GM23248 (cell line): Measurements from ENCODE around the gene MKS1. TPM values are rescaled to one million over a fixed set of nuclear protein-coding genes. Genes with fewer than 3 reads are reported as not detected.

Experiments
- DNase-seq: peaks from one replicate; pipeline ENCODE4 v3.0.0-alpha.2; 2015
- H2AFZ ChIP-seq: fragments of 200-600 bp; sonication (generic); 2 replicates; pipeline ENCODE4 v1.6.1; 2016; ENCODE audit warnings: antibody characterized with exemption
- H3F3A ChIP-seq: fragments of 200-600 bp; sonication (generic); 2 replicates; pipeline ENCODE4 v1.6.1; 2016; ENCODE audit warnings: mild to moderate bottlenecking, antibody characterized with exemption, mixed run types; ENCODE audit not compliant: insufficient read depth
- H3K27ac ChIP-seq: fragments of 200-600 bp; sonication (generic); 2 replicates; pipeline ENCODE4 v1.5.1; 2016; ENCODE audit warnings: mild to moderate bottlenecking
- H3K27me3 ChIP-seq: fragments of 200-600 bp; sonication (generic); replicated peaks from 2 replicates; pipeline ENCODE4 v1.6.1; 2016; ENCODE audit warnings: mild to moderate bottlenecking; ENCODE audit not compliant: insufficient read depth
- H3K36me3 ChIP-seq: fragments of 200-600 bp; sonication (generic); 2 replicates; pipeline ENCODE4 v1.6.1; 2016; ENCODE audit warnings: low read depth, mild to moderate bottlenecking
- H3K4me1 ChIP-seq: fragments of 200-600 bp; sonication (generic); 2 replicates; pipeline ENCODE4 v1.6.1; 2016; ENCODE audit warnings: mild to moderate bottlenecking; ENCODE audit not compliant: insufficient read depth
- H3K4me2 ChIP-seq: fragments of 200-600 bp; sonication (generic); one replicate; pipeline ENCODE4 v1.6.1; 2016; ENCODE audit warnings: mild to moderate bottlenecking; ENCODE audit not compliant: unreplicated experiment
- H3K4me3 ChIP-seq: fragments of 200-600 bp; sonication (generic); 2 replicates; pipeline ENCODE4 v1.5.1; 2016; ENCODE audit warnings: mild to moderate bottlenecking
- H3K79me2 ChIP-seq: fragments of 200-600 bp; sonication (generic); 2 replicates; pipeline ENCODE4 v1.6.1; 2016; ENCODE audit warnings: mild to moderate bottlenecking; ENCODE audit not compliant: insufficient read depth
- H3K9ac ChIP-seq: fragments of 200-600 bp; sonication (generic); 2 replicates; pipeline ENCODE4 v1.6.1; 2016; ENCODE audit warnings: mild to moderate bottlenecking
- H3K9me2 ChIP-seq: fragments of 200-600 bp; sonication (generic); 2 replicates; pipeline ENCODE4 v1.6.1; 2016; ENCODE audit warnings: mixed run types, mild to moderate bottlenecking, moderate library complexity; ENCODE audit not compliant: insufficient read depth
- H3K9me3 ChIP-seq: fragments of 200-600 bp; sonication (generic); one replicate; pipeline ENCODE4 v1.6.1; 2017; ENCODE audit warnings: low read depth
- H4K20me1 ChIP-seq: fragments of 200-600 bp; sonication (generic); 2 replicates; pipeline ENCODE4 v1.6.0; 2016; ENCODE audit not compliant: insufficient read depth
- EZH2 ChIP-seq: fragments of 200-600 bp; sonication (generic); IDR thresholded peaks from 2 replicates; pipeline ENCODE4 v1.6.1; 2018; ENCODE audit warnings: antibody characterized with exemption, mild to moderate bottlenecking; ENCODE audit not compliant: insufficient read depth, poor library complexity, severe bottlenecking
- EZH2phosphoT487 ChIP-seq: fragments of 200-600 bp; sonication (generic); IDR thresholded peaks from 2 replicates; pipeline ENCODE4 v1.6.1; 2018; ENCODE audit warnings: antibody characterized with exemption, moderate library complexity, mild to moderate bottlenecking, low read depth; ENCODE audit not compliant: insufficient read depth
- WGBS, 2 experiments: methylation state at CpG; one replicate each; pipeline ENCODE4 v1.1.6; 2015 to 2017; ENCODE audit warnings: low lambda C conversion rate in 2 of 2, low coverage in 1 of 2; ENCODE audit errors: missing lambda C conversion rate in 2 of 2; 5-methylcytosine and 5-hydroxymethylcytosine counted together
- in situ Hi-C: fragments of 300-500 bp; cut with MboI; formaldehyde crosslinking; loops from 2 replicates; pipeline ENCODE4 v1.15.0; 2020
- polyA plus RNA-seq: library from polyadenylated mRNA; unstranded; fragments of >200 nt; fragmentation: Nextera tagmentation; extraction: Ambion mirVana; gene quantifications from 2 replicates; pipeline ENCODE4 v1.2.1, GENCODE V29; 2016
- total RNA-seq: library from RNA; depleted of rRNA; stranded (reverse); fragments of >200 nt; shearing (Covaris generic); gene quantifications from 2 replicates; pipeline ENCODE4 v1.2.3, GENCODE V29; 2014

The MKS1 gene
- total and polyA plus RNA-seq, 2 experiments from 2014 or later, result 14.1 to 15.3 TPM

DNA sequence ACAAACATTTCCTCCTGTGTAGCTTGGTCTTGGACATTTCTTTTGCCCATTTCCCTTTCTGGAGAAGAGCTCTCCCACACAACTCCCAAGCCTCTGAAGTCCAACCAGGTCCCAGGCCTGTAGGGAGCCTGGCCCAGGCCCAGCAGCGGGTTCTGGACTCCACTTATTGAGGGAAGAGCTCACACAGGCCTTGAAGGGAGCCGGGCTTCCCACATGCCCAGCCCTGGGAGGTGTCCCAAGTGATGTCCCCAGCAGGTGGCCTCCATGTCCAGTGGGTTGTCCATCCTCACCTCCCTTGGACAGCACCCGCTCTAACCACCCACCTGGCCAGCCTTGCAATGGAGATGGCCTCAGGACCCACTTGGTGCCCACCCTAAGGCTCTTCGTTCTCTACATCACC is 32.5 kb downstream of the MKS1 start:
- no peaks in the 10 kb centered on the region for H3K79me2 ChIP-seq
- in situ Hi-C loops, result no loop called here
- no peak overlapping the region for H3K9ac ChIP-seq
- no peaks in the 10 kb centered on the region for H3K36me3 ChIP-seq
- H3K4me3 ChIP-seq, result no peak overlapping the region
- H3K27ac ChIP-seq, result no peak overlapping the region
- H4K20me1 ChIP-seq, result no peaks in the 10 kb centered on the region
- WGBS, 2 experiments, result 18 to 23% methylated on average over 3 to 4 of the region's 4 CpGs
- no peaks in the 10 kb centered on the region for H3K9me3 ChIP-seq
- H3K9me2 ChIP-seq, result no peaks in the 10 kb centered on the region
- H3K4me2 ChIP-seq, result no peak overlapping the region
- H2AFZ ChIP-seq, result no peak overlapping the region
- no peak for DNase-seq
- 0 out of 2 replicates have a peak, but pooled peaks cover 4% of the 10 kb centered on the region for H3K4me1 ChIP-seq
- H3K27me3 ChIP-seq, result no peaks in the 10 kb centered on the region; the same call in none of the 2 replicates
- no peaks in the 10 kb centered on the region for H3F3A ChIP-seq
- TF ChIP-seq EZH2phosphoT487 (no peak), EZH2 (no peak)

DNA sequence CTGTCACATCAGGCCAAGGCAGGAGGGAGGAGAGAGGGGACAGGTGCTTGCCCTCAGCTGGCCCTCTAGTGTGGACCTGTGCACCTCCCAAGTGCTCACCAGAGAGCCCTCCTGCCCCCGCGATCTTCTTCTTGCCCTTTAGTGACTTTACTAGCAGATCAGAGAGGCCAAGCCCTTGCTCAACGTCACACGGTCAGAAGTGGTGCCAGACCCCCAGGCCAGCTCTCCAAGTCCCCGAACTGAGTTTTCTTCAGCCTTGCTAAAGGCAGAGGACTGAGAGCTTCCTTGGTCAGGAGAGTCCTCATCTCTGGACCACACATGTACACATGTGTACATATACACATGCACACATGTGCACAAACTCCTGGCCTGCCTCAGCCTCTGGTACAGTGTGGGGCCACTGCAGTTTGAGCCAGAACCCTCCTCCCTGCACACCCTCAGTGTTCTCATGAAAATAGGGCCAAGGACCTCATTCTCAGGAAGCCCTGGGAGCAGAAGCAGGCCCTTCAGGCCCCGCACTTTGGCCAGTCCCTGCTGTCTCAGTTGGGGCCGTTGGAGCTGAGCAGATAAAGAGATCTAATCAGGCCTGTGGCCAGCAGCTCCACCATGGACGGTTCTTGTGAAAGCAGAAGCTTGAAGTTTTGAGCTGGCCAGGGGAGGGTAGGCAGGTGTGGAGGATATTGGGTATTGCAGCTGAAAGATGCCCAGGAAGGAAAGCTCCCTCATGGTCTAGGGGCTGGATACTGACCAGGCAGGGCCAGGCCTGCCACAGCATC is 33.9 kb downstream of the MKS1 start:
- no peak for TF ChIP-seq EZH2phosphoT487
- no peak for TF ChIP-seq EZH2
- DNase-seq, result no peak
- Histone ChIP-seq H3K4me1 (0 out of 2 replicates have a peak, but pooled peaks cover 3% of the 10 kb centered on the region), H4K20me1 (no peaks in the 10 kb centered on the region), H3K27ac (no peak overlapping the region), H3K27me3 (no peaks in the 10 kb centered on the region; the same call in 1 of the 2 replicates), H2AFZ (no peak overlapping the region), H3K9me2 (no peaks in the 10 kb centered on the region), H3K36me3 (no peaks in the 10 kb centered on the region), H3F3A (no peaks in the 10 kb centered on the region), H3K4me3 (no peak overlapping the region), H3K79me2 (no peaks in the 10 kb centered on the region), H3K9ac (no peak overlapping the region), H3K9me3 (no peaks in the 10 kb centered on the region), H3K4me2 (no peak overlapping the region)
- in situ Hi-C loops, result no loop called here
- 57 to 58% methylated on average over 7 to 8 of the region's 8 CpGs for WGBS, 2 experiments

DNA sequence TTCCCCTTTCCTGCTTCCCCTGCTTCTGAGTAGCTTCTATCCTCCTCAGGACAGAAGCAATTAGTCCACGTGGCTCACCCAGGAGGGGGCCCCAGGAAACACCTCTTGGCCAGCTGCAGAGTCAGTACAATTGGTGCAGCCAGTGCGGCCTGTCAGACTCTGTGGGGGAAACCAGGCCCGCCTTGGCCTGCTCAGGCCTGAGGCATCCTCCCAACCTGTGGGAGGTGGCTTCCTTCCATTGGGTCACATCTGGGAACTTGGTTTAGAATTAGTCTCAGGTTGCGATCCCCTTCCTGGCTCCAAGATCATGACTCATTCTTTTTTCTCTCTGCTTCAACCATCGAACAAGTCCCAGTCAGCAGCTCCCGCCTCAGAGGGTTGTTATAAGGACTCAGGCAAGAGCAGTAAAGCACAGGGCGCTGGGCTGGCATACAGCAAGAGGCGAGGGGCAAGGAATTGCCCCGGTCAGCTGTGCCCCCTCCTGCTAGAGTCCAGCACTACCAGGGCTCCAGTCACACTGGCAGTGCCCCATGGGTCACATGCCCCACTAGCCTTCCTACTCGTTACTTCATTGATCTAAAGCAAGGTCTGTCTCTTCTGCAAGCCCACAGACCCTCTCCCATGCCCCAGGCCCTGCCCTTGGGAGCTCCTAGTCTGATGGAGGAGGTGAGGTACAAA is 34.6 kb downstream of the MKS1 start:
- in situ Hi-C loops, result no loop called here

DNA sequence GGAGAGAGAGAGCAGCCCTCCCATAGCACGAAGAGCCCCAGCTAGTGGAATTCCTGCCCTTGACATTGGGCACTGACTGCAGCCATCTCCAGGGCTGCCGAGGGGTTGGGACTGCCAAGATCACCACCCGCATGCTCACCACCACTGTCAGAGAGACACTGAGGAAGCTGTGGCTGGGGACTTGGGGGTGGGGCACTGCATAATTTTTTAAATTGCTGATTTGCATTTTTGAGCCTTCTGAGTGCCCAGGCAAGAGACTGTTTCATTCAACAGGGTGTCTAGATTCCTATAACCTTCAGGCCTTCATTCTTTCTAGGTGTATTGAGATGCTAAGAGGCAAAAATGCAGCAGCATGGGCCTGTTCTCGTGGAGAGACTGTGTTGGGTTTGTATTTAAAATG is 35.5 kb downstream of the MKS1 start:
- H3K9me3 ChIP-seq, result no peaks in the 10 kb centered on the region
- in situ Hi-C loops, result no loop called here
- no peaks in the 10 kb centered on the region for H3K9me2 ChIP-seq
- no peaks in the 10 kb centered on the region; the same call in 1 of the 2 replicates for H3K27me3 ChIP-seq
- H3K4me3 ChIP-seq, result no peak overlapping the region
- no peak for DNase-seq
- H3K36me3 ChIP-seq, result no peaks in the 10 kb centered on the region
- no peaks in the 10 kb centered on the region for H3F3A ChIP-seq
- no peaks in the 10 kb centered on the region for H4K20me1 ChIP-seq
- no peaks in the 10 kb centered on the region for H3K4me1 ChIP-seq
- WGBS, 2 experiments, result 65 to 76% methylated on average over 4 of the region's 4 CpGs
- no peak overlapping the region for H3K4me2 ChIP-seq
- no peak overlapping the region for H2AFZ ChIP-seq
- TF ChIP-seq EZH2 (no peak), EZH2phosphoT487 (no peak)
- H3K79me2 ChIP-seq, result no peaks in the 10 kb centered on the region
- H3K9ac ChIP-seq, result no peak overlapping the region
- H3K27ac ChIP-seq, result no peak overlapping the region

More for the DNA sequence above, 34.6 kb downstream of the MKS1 start:
- peak; percentile 60 for DNase-seq
- Histone ChIP-seq H3K4me2 (no peak overlapping the region), H2AFZ (no peak overlapping the region), H3K27me3 (no peaks in the 10 kb centered on the region; the same call in 1 of the 2 replicates), H3K4me1 (no peaks in the 10 kb centered on the region), H3K79me2 (no peaks in the 10 kb centered on the region), H3K9me3 (no peaks in the 10 kb centered on the region), H3K9me2 (no peaks in the 10 kb centered on the region), H3F3A (no peaks in the 10 kb centered on the region), H3K36me3 (no peaks in the 10 kb centered on the region), H3K9ac (no peak overlapping the region), H3K27ac (no peak overlapping the region), H4K20me1 (no peaks in the 10 kb centered on the region), H3K4me3 (no peak overlapping the region)
- TF ChIP-seq EZH2 (no peak), EZH2phosphoT487 (no peak)
- 42 to 44% methylated on average over 10 of the region's 10 CpGs for WGBS, 2 experiments
